ENCODE measurements around the gene SYNE1. TPM values are rescaled to one million over a fixed set of nuclear protein-coding genes. Genes with fewer than 3 reads are reported as not detected.

SYNE1 gene
- total RNA-seq, 4 donors from 2014 or later = 411 to 622 (median 490) TPM

- 45 to 48% methylated on average over 2 of the region's 2 CpGs for WGBS, 2 donors
- H3K36me3 ChIP-seq = peaks cover 75 to 84% of the 10 kb centered on the region in 2 donors
- no peaks in the 10 kb centered on the region for H3K9me3 ChIP-seq
- H3K27ac ChIP-seq = peak overlapping the region in 1 of 3 donors; percentile 7
- no peaks in the 10 kb centered on the region for H3K4me1 ChIP-seq
- DNase-seq = peak; percentile 16 to 32
- no peak for TF ChIP-seq CTCF (IDR thresholded peaks at IDR 0.05)
- no peak for TF ChIP-seq POLR2A (IDR thresholded peaks at IDR 0.05)
- no peaks in the 10 kb centered on the region for H3K27me3 ChIP-seq
- no peak overlapping the region for H3K4me3 ChIP-seq (replicated peaks in 1 of 3)
- intact Hi-C loops (cut with DNase I) = no loop called here
These were observed 286.1 kb downstream of the SYNE1 start for GRCh38 chr6:152351110-152351509.

GRCh38 chr6:152348116-152348515, 289.0 kb downstream of the SYNE1 start:
- intact Hi-C loops (cut with DNase I) = no loop called here
- H3K36me3 ChIP-seq = peaks cover 83 to 87% of the 10 kb centered on the region in 2 donors

GRCh38 chr6:152343735-152344360, 293.3 kb downstream of the SYNE1 start:
- intact Hi-C loops (cut with DNase I) = no loop called here
- no peak overlapping the region for H3K27ac ChIP-seq
- H3K4me3 ChIP-seq (replicated peaks in 1 of 3) = no peak overlapping the region
- H3K27me3 ChIP-seq = no peaks in the 10 kb centered on the region
- WGBS, 2 donors = 97% methylated on average over 9 of the region's 9 CpGs
- no peak for DNase-seq
- no peaks in the 10 kb centered on the region for H3K4me1 ChIP-seq
- TF ChIP-seq POLR2A (IDR thresholded peaks at IDR 0.05) = no peak
- TF ChIP-seq CTCF (IDR thresholded peaks at IDR 0.05) = no peak
- H3K36me3 ChIP-seq = peaks cover 82 to 93% of the 10 kb centered on the region in 2 donors
- H3K9me3 ChIP-seq = no peaks in the 10 kb centered on the region

More at GRCh38 chr6:152348116-152348515, 289.0 kb downstream of the SYNE1 start:
- no peak overlapping the region for H3K4me3 ChIP-seq (replicated peaks in 1 of 3)
- H3K4me1 ChIP-seq = no peaks in the 10 kb centered on the region
- no peak for TF ChIP-seq CTCF (IDR thresholded peaks at IDR 0.05)
- TF ChIP-seq POLR2A (IDR thresholded peaks at IDR 0.05) = no peak
- 94 to 98% methylated on average over 6 of the region's 6 CpGs for WGBS, 2 donors
- no peak overlapping the region for H3K27ac ChIP-seq
- H3K9me3 ChIP-seq = no peaks in the 10 kb centered on the region
- H3K27me3 ChIP-seq = no peaks in the 10 kb centered on the region
- no peak for DNase-seq

- H3K27me3 ChIP-seq = no peaks in the 10 kb centered on the region
- no peaks in the 10 kb centered on the region for H3K9me3 ChIP-seq
- no peak overlapping the region for H3K4me3 ChIP-seq (replicated peaks in 1 of 3)
- DNase-seq = no peak
- no peaks in the 10 kb centered on the region for H3K4me1 ChIP-seq
- intact Hi-C loops (cut with DNase I) = no loop called here
- WGBS, 2 donors = 86 to 91% methylated on average over 5 of the region's 5 CpGs
- TF ChIP-seq CTCF (IDR thresholded peaks at IDR 0.05) = no peak
- TF ChIP-seq POLR2A (IDR thresholded peaks at IDR 0.05) = no peak
- H3K27ac ChIP-seq = no peak overlapping the region
- H3K36me3 ChIP-seq = peaks cover 87 to 95% of the 10 kb centered on the region in 2 donors
These were observed 295.6 kb downstream of the SYNE1 start for GRCh38 chr6:152341596-152341995.

GRCh38 chr6:152338335-152339125, 298.6 kb downstream of the SYNE1 start:
- no peak overlapping the region for H3K27ac ChIP-seq
- H3K36me3 ChIP-seq = peaks cover 92 to 95% of the 10 kb centered on the region in 2 donors
- H3K27me3 ChIP-seq = no peaks in the 10 kb centered on the region
- peak; percentile 32 to 49 for DNase-seq
- WGBS, 2 donors = 65 to 66% methylated on average over 10 of the region's 10 CpGs
- H3K4me1 ChIP-seq = no peaks in the 10 kb centered on the region
- H3K9me3 ChIP-seq = no peaks in the 10 kb centered on the region
- intact Hi-C loops (cut with DNase I) = no loop called here
- peak in 5 of 6 experiments; percentile 37 to 91 (median 57) for TF ChIP-seq CTCF (IDR thresholded peaks at IDR 0.05)
- TF ChIP-seq POLR2A (IDR thresholded peaks at IDR 0.05) = no peak
- H3K4me3 ChIP-seq (replicated peaks in 1 of 3) = no peak overlapping the region
